H1 (cell line): ENCODE data around the gene TXLNA. TPM values are rescaled to one million over a fixed set of nuclear protein-coding genes. Genes with fewer than 3 reads are reported as not detected.

Experiments used
- SP2 ChIP-seq: IDR thresholded peaks from 2 replicates; pipeline ENCODE4 v1.6.1; 2012; ENCODE audit warnings: mild to moderate bottlenecking, low read length, inconsistent platforms
- polyA plus RNA-seq, 7 experiments: library from polyadenylated mRNA; depleted of rRNA in 3 of 7; stranded (reverse) in 5 of 7; unstranded in 2 of 7; fragments of >200 nt in 5 of 7; fragments of 200-250 nt in 2 of 7; gene quantifications; 1 replicate in 5 of 7; 2 replicates in 1 of 7; 4 replicates in 1 of 7; pipeline versions ENCODE4 v1.2.1 to v1.2.3, GENCODE V29; 2011 to 2013; ENCODE audit warnings: missing spikeins in 2 of 7, mixed read lengths in 2 of 7
- total RNA-seq: library from RNA; stranded (reverse); fragmentation: NEBNext Ultra II Directional; extraction: Animal tissue kit (Norgen Biotek cat#: 25700); gene quantifications from 2 replicates; pipeline ENCODE4 v1.2.1, GENCODE V29; 2021
- TF ChIP-seq, protein P1 (sequence below), 3 experiments: IDR thresholded peaks; 1 replicate in 2 of 3; 2 replicates in 1 of 3; pipeline versions ENCODE4 v1.5.1 to v1.6.1; 2011; ENCODE audit warnings: low read length in 3 of 3, mild to moderate bottlenecking in 3 of 3, inconsistent platforms in 2 of 3, low read depth in 1 of 3, moderate library complexity in 1 of 3; ENCODE audit not compliant: insufficient read depth in 1 of 3; ENCODE audit errors: control extremely low read depth in 1 of 3

The TXLNA gene
- total and polyA plus RNA-seq, 2 of the 8 experiments (the other 6 are each of a cell fraction or from before 2014, with no cell fraction given): 31.3 to 46.9 TPM

DNA sequence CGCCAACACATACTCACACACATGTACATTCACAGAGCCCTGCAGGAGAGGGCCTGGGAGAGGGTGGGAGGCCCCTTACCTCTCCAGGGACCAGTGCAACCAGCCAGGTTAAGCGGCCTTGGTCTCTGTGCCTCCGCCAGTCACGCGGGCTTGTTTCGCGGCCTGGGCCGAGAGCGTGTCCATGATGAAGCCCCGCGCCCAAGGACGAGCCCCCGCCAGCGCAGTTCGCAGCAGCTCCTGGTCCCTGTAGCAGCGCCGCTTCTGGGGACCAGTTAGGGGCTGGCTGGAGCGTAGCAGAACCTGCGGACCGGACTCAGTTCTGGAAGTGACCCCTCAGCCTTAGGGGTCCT lies 60.3 kb downstream of the TXLNA start (continued):
- TF ChIP-seq, protein P1, sequence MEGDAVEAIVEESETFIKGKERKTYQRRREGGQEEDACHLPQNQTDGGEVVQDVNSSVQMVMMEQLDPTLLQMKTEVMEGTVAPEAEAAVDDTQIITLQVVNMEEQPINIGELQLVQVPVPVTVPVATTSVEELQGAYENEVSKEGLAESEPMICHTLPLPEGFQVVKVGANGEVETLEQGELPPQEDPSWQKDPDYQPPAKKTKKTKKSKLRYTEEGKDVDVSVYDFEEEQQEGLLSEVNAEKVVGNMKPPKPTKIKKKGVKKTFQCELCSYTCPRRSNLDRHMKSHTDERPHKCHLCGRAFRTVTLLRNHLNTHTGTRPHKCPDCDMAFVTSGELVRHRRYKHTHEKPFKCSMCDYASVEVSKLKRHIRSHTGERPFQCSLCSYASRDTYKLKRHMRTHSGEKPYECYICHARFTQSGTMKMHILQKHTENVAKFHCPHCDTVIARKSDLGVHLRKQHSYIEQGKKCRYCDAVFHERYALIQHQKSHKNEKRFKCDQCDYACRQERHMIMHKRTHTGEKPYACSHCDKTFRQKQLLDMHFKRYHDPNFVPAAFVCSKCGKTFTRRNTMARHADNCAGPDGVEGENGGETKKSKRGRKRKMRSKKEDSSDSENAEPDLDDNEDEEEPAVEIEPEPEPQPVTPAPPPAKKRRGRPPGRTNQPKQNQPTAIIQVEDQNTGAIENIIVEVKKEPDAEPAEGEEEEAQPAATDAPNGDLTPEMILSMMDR (IDR thresholded peaks at IDR 0.05; ENCODE audit: control extremely low read depth in 1 of 3, insufficient read depth in 1 of 3, low read depth in 1 of 3, low read length in 3 of 3): 0 out of 4 replicates have a peak, but pooled peaks of 1 of the 3 experiments have one; percentile 1
- no peak for TF ChIP-seq SP2
